HepG2 (cell line): ENCODE data around the gene PEPD. TPM values are rescaled to one million over a fixed set of nuclear protein-coding genes. Genes with fewer than 3 reads are reported as not detected.

Source experiments
- ATAC-seq: fragments of 200-7000 bp; cut with Tn5 transposase; 3 replicates; pipeline ENCODE4 v1.9.1; 2020; ENCODE audit warnings: mild to moderate bottlenecking, moderate library complexity
- BruUV-seq: library from RNA; stranded (reverse); fragments of 400-500 nt; replicated peaks from 2 replicates; lab custom pipeline; 2021; lab: Mats Ljungman, UMichigan
- CTCF ChIA-PET: fragments of 300-600 bp; formaldehyde crosslinking; extraction: SDS; loops from one replicate; lab custom pipeline; 2021; ENCODE audit warnings: low total read pairs, inconsistent platforms, low intra/inter-chr PET ratio; lab: Yijun Ruan, JAX
- POLR2A ChIA-PET: fragments of 350-600 bp; sonication (Branson Sonifier 250); formaldehyde crosslinking; loops from one replicate; lab custom pipeline; 2020; ENCODE audit warnings: antibody characterized with exemption, inconsistent platforms; lab: Yijun Ruan, JAX
- DNase-seq: peaks from one replicate; pipeline ENCODE4 v3.0.0-alpha.2; 2015; ENCODE audit warnings: low spot score
- FAIRE-seq: peaks from 3 replicates; lab custom pipeline; 2011; peaks lifted over from hg19 to GRCh38; lab: Jason Lieb, UNC
- H2AFZ ChIP-seq: one replicate; pipeline ENCODE4 v1.6.1; 2011; ENCODE audit warnings: low read length, inconsistent platforms
- H3K27ac ChIP-seq: fragments of 300-600 bp; 3 replicates; pipeline ENCODE4 v1.8.0; 2011; ENCODE audit warnings: mixed run types, mild to moderate bottlenecking, mixed read lengths, low read length, inconsistent platforms; ENCODE audit not compliant: insufficient read depth; ENCODE audit errors: extremely low read length
- H3K27me3 ChIP-seq, 2 experiments: fragments of 200-600 bp in 1 of 2; 2 replicates in 1 of 2; 3 replicates in 1 of 2; pipeline versions ENCODE4 v1.6.0 to v1.8.0; 2011; ENCODE audit warnings: low read length in 2 of 2, mild to moderate bottlenecking in 2 of 2, moderate library complexity in 2 of 2, inconsistent platforms in 1 of 2; ENCODE audit not compliant: insufficient read depth in 2 of 2, control insufficient read depth in 1 of 2
- H3K36me3 ChIP-seq, 2 experiments: fragments of 200-600 bp in 1 of 2; replicated peaks in 1 of 2; 2 replicates in 1 of 2; 3 replicates in 1 of 2; pipeline versions ENCODE4 v1.5.1 to v1.8.0; 2011; ENCODE audit warnings: low read length in 2 of 2, inconsistent platforms in 1 of 2; ENCODE audit not compliant: insufficient read depth in 2 of 2, control insufficient read depth in 1 of 2
- H3K4me1 ChIP-seq: 2 replicates; pipeline ENCODE4 v1.5.1; 2012; ENCODE audit warnings: low read length, inconsistent platforms; ENCODE audit not compliant: insufficient read depth
- H3K4me2 ChIP-seq: 2 replicates; pipeline ENCODE4 v1.6.0; 2011; ENCODE audit warnings: low read depth, low read length, inconsistent platforms
- H3K4me3 ChIP-seq, 3 experiments: fragments of 200-600 bp in 1 of 3; sonication (generic), shearing (Covaris generic) in 1 of 3; replicated peaks in 1 of 3; 2 replicates each; pipeline ENCODE4 v1.5.1; 2011 to 2016; ENCODE audit warnings: low read length in 3 of 3, inconsistent platforms in 2 of 3, low read depth in 2 of 3, mild to moderate bottlenecking in 2 of 3, control low read depth in 1 of 3, mixed read lengths in 1 of 3; ENCODE audit not compliant: insufficient read depth in 1 of 3
- H3K79me2 ChIP-seq: one replicate; pipeline ENCODE4 v1.6.1; 2011; ENCODE audit warnings: low read length, inconsistent platforms; ENCODE audit not compliant: insufficient read depth
- H3K9ac ChIP-seq: 2 replicates; pipeline ENCODE4 v1.6.0; 2011; ENCODE audit warnings: mild to moderate bottlenecking, low read depth, low read length, inconsistent platforms; ENCODE audit not compliant: insufficient read depth
- H3K9me3 ChIP-seq: 2 replicates; pipeline ENCODE4 v1.5.1; 2012; ENCODE audit warnings: mild to moderate bottlenecking, low read length
- H4K20me1 ChIP-seq: 2 replicates; pipeline ENCODE4 v1.6.0; 2011; ENCODE audit warnings: inconsistent platforms, mild to moderate bottlenecking, low read length, moderate library complexity; ENCODE audit not compliant: insufficient read depth
- AHR ChIP-seq: IDR thresholded peaks from 2 replicates; pipeline ENCODE4 v1.6.1; 2018; ENCODE audit warnings: missing genetic modification reagents, missing compliant biosample characterization
- CBX2 ChIP-seq, 2 experiments: fragments of 200-600 bp in 1 of 2; sonication (generic); formaldehyde crosslinking in 1 of 2; IDR thresholded peaks; 2 replicates each; pipeline versions ENCODE4 v1.7.0 to v1.8.1; 2018 to 2022; ENCODE audit warnings: low read depth in 2 of 2, low read length in 1 of 2, mild to moderate bottlenecking in 1 of 2, missing genetic modification reagents in 1 of 2
- E2F2 ChIP-seq: sonication (generic); formaldehyde crosslinking; IDR thresholded peaks from 2 replicates; pipeline ENCODE4 v1.4.0; 2020; ENCODE audit warnings: missing genetic modification reagents, borderline replicate concordance
- E2F5 ChIP-seq: sonication (generic); formaldehyde crosslinking; conservative IDR thresholded peaks from 2 replicates; pipeline ENCODE4 v1.4.0; 2020; ENCODE audit warnings: missing genetic modification reagents
- FOXK2 ChIP-seq: fragments of 450-650 bp; IDR thresholded peaks from 2 replicates; pipeline ENCODE4 v1.6.1; 2016
- TBL1XR1 ChIP-seq: fragments of 150-350 bp; IDR thresholded peaks from 2 replicates; pipeline ENCODE4 v1.6.1; 2014; ENCODE audit warnings: borderline replicate concordance, low read length; ENCODE audit not compliant: partially characterized antibody
- ZBTB25 ChIP-seq: IDR thresholded peaks from 2 replicates; pipeline ENCODE4 v1.6.1; 2018; ENCODE audit warnings: missing genetic modification reagents
- ZEB1 ChIP-seq: IDR thresholded peaks from 2 replicates; pipeline ENCODE4 v1.6.1; 2012; ENCODE audit warnings: mild to moderate bottlenecking, low read depth, inconsistent platforms; ENCODE audit not compliant: insufficient replicate concordance
- ZHX2 ChIP-seq, 2 experiments: sonication (generic) in 1 of 2; formaldehyde crosslinking in 1 of 2; IDR thresholded peaks; 2 replicates each; pipeline versions ENCODE4 v1.6.1 to v1.9.0; 2014 to 2022; ENCODE audit warnings: antibody characterized with exemption in 1 of 2, borderline replicate concordance in 1 of 2, inconsistent platforms in 1 of 2, low read depth in 1 of 2, missing genetic modification reagents in 1 of 2
- ZNF343 ChIP-seq: sonication (generic); formaldehyde crosslinking; IDR thresholded peaks from 2 replicates; pipeline ENCODE4 v1.4.0; 2020; ENCODE audit warnings: mild to moderate bottlenecking, missing genetic modification reagents
- ZNF576 ChIP-seq: sonication (generic); formaldehyde crosslinking; IDR thresholded peaks from 2 replicates; pipeline ENCODE4 v1.4.0; 2020; ENCODE audit warnings: mild to moderate bottlenecking, missing genetic modification reagents
- WGBS: methylation state at CpG from one replicate; pipeline ENCODE4 v1.1.6; 2017; ENCODE audit warnings: low lambda C conversion rate; 5-methylcytosine and 5-hydroxymethylcytosine counted together
- in situ Hi-C: cut with HindIII; loops from 2 replicates; pipeline ENCODE4 v1.10.0; 2017; ENCODE audit warnings: low pct_unique_long_range_greater_than_20kb; ENCODE audit not compliant: extremely low pct_ligation_motif_present
- intact Hi-C: fragments of 100-400 bp; cut with micrococcal nuclease; formaldehyde crosslinking; loops from one replicate; pipeline ENCODE4 v1.10.0; 2022; ENCODE audit not compliant: unreplicated experiment
- polyA plus RNA-seq, 8 experiments: library from polyadenylated mRNA; depleted of rRNA in 3 of 8; stranded (reverse) in 7 of 8; unstranded in 1 of 8; fragments of >200 nt; fragmentation: Illumina TruSeq in 4 of 8; extraction: Trizol in 4 of 8; gene quantifications; 2 replicates each; pipeline versions ENCODE4 v1.2.1 to v1.2.3, GENCODE V29; 2011 to 2016; ENCODE audit warnings: low read depth in 4 of 8, missing spikeins in 1 of 8, mixed read lengths in 1 of 8; ENCODE audit not compliant: insufficient read depth in 1 of 8
- total RNA-seq, 5 experiments: library from RNA; depleted of rRNA; stranded (reverse); fragments of >200 nt; fragmentation: Illumina TruSeq; extraction: Trizol; gene quantifications; 2 replicates each; pipeline ENCODE4 v1.2.3, GENCODE V29; 2016; ENCODE audit warnings: low read depth in 1 of 5

The PEPD gene
- total and polyA plus RNA-seq, 2 of the 13 experiments (the other 11 are each of a cell fraction or from before 2014, with no cell fraction given): 60.7 to 75.1 TPM

- Histone ChIP-seq H3K4me3 (no peak overlapping the region), H3K27ac (no peak overlapping the region), H3K4me2 (no peak overlapping the region), H3K36me3 (no peaks in the 10 kb centered on the region), H3K9ac (no peak overlapping the region), H2AFZ (no peak overlapping the region), H3K4me1 (no peaks in the 10 kb centered on the region), H3K27me3 (peaks cover under 1 to 28% of the 10 kb centered on the region in 2 experiments; a peak in 3 of 5 replicates), H3K9me3 (no peaks in the 10 kb centered on the region), H4K20me1 (no peaks in the 10 kb centered on the region), H3K79me2 (no peaks in the 10 kb centered on the region)
- ChIA-PET POLR2A (no interaction called here), CTCF (no interaction called here)
- no TSS peak for BruUV-seq
- no peak for ATAC-seq
- intact Hi-C loops (no loop called here), in situ Hi-C loops (no loop called here)
- no peak for TF ChIP-seq ZBTB25 (CRISPR knock-in tag)
- TF ChIP-seq AHR (CRISPR knock-in tag): no peak
- no peak for TF ChIP-seq ZNF343
- no peak for TF ChIP-seq FOXK2
- TF ChIP-seq TBL1XR1: no peak
- no peak for TF ChIP-seq ZEB1
- no peak for TF ChIP-seq ZNF576 (CRISPR knock-in tag)
- no peak for TF ChIP-seq E2F2 (CRISPR knock-in tag)
- no peak for TF ChIP-seq E2F5
- TF ChIP-seq ZHX2 (IDR thresholded peaks at IDR 0.05; ENCODE audit: low read depth): no peak
- TF ChIP-seq ZHX2 (CRISPR knock-in tag; IDR thresholded peaks at IDR 0.05; ENCODE audit: borderline replicate concordance): no peak
- TF ChIP-seq CBX2 (IDR thresholded peaks at IDR 0.05; ENCODE audit: low read depth, low read length): no peak
- no peak for TF ChIP-seq CBX2 (CRISPR knock-in tag; IDR thresholded peaks at IDR 0.05; ENCODE audit: low read depth)
- no peak for FAIRE-seq
- no peak for DNase-seq
- 8% methylated on average over 3 of the region's 5 CpGs for WGBS
These were observed 29.2 kb upstream of the PEPD start for GRCh38 chr19:33550768-33551167.
